NCI-H1694 treated with DMSO at 0.1 percent for 48 hours (cell line): ENCODE data around the gene SLC47A1.

Experiments used
- DNase-seq: peaks from one replicate; lab custom pipeline; 2025; lab: John Stamatoyannopoulos, UW

Gene SLC47A1

GRCh38 chr17:19610879-19611278, 77.2 kb downstream of the SLC47A1 start:
- no peak for DNase-seq

GRCh38 chr17:19613979-19614378, 80.3 kb downstream of the SLC47A1 start:
- no peak for DNase-seq

DNA sequence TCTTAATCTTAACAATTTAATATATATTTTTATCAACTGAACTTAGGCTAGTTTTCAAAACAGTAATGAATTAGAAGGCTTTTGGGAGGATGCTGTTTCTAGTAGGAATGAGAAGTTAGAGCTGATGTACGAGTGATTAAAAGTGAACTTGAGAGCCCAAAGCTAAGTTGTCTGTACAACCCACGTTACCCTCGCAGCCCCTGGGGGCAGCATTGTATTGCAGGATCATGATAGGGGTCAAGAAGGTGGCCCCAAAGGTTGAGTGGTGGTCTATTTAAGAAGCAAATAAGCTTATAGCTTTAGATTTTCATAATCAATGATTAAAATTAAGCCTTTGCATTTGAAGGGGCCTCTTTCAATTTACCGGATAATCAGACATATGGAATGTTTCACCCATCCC, 81.2 kb downstream of the SLC47A1 start:
- DNase-seq, result no peak

- no peak for DNase-seq
These were observed 84.4 kb downstream of the SLC47A1 start for GRCh38 chr17:19618015-19618414.

DNA sequence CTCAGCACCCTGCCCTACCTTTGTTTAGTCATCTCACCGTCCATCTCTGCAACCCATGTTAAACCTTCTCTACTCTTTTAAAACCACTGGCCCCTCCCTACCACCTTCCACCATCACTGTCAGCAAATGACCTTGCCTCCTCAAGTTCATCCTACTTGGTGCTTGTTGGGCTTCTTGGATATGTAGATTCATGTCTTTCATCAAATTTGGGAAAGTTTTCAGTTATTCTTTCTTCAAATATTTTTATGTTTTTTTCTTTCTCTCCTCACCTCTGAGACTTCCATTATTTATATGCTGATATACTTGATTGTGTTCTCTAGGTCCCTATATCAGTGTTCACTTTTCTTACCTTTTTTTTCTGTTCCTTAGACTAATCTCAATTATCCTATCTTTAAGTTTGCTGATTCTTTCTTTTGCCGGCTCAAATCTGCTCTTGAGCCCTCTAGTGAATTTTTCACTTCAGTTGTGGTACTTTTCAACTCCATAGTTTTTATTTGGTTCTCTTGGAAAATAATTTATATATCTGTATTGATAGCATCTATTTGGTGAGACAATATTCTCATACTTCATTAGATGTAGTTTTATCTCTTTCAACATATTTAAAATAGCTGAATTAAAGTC, 86.2 kb downstream of the SLC47A1 start:
- DNase-seq, result no peak

GRCh38 chr17:19621697-19622096, 88.0 kb downstream of the SLC47A1 start:
- DNase-seq, result no peak

DNA sequence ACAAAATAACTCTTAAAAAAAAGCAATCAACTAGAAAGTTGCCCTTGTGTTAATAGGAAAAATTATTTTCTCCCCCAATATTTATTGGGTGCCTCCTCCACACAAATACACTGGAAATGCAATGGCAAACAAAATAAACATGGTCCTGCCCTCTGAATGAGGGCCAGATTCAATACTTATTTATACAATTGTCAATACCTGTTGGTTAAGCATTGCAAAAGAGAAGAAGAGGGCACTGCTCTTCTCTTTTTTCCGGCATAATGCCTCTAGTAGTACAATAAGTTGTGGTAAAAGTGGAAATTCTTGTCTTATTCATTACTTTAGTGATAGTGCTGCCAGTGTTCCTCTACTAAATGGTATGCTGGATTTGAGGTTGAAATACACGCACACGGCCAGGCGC, 92.4 kb downstream of the SLC47A1 start:
- no peak for DNase-seq
